HG03558 (cell line): ENCODE data around the gene VILL.
A peak's percentile ranks its signal among the peaks of the same experiment; 100 is the strongest.

Experiments used
- ATAC-seq: cut with Tn5 transposase; IDR thresholded peaks from one replicate; pipeline ENCODE4 v1.9.1; 2021; ENCODE audit warnings: moderate number of reproducible peaks; ENCODE audit not compliant: unreplicated experiment; ENCODE audit errors: extremely low read depth

VILL gene

DNA sequence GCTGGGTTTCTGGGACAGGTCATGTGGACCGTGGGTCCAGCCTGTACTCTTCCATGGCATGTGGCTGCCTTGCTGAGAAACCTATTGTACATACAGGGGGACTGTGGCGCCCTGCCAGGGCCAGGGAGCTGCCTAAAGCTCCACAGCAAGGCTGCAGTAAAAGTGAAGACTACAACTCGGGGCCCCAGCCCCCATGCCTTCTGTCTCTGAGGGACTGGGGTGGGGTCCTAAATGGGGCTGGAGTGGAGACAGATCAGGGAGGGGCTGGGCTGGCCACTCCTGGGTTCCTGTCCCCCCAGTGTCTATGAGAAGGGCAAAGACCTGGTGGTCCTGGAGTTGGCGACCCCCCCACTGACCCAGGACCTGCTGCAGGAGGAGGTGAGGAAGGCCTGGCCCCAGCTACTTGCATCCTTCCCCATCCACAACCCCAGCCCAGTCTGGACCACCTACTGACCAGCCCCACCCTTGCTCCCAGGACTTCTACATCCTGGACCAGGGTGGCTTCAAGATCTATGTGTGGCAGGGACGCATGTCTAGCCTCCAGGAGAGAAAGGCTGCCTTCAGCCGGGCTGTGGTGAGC lies 7.3 kb downstream of the VILL start:
- no peak for ATAC-seq

DNA sequence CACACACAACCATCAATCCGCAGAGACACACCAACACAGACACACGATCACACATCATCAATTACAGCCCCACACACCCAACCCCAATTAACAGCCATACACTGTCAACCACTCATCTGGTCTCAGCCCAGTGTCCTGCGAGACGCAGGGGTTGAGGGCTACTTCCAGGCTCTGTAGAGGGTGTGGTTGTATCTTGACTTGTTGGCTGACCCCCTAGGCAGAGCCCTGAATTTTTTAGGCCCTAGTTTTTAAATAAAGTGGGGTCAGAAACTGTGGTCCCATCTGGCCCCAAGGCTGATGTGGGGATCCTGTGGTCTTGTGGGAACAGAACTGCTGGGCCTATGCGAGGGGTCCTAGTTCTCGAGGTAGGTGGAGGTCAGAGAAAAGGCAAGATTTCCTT lies 9.2 kb downstream of the VILL start:
- no peak for ATAC-seq

DNA sequence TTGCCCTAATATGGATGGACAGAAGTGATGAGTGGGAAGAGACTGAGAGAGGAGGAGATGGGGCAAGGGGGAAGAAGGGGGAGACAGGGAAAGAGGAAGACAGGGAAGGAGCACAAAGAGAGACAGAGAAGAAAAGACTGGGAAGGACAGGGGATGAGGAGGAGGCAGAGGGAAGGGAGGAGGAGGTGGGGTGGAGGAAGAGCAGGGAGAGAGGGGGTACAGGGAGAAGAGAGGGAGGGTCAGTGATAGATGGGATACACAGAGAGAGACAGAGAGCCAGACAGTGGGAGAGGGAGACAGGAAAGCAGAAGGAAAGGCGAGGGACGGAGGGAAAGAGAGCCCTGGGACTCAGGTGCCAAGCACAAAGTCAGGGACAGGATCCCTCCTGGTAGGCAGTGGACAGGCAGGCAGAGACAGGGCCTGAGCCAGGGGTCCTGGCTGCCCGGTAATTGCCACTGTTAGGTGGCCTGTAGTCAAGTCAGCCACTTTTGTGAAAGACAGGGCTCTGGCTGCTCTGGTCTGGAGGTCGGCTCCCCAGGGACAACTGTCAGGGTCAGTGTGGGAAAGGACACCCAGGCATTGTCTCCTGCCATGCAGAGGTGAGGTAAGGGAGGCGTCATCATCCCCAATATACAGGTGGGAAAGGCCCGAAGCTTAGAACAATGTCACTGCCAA lies 9.8 kb downstream of the VILL start:
- ATAC-seq: no peak

DNA sequence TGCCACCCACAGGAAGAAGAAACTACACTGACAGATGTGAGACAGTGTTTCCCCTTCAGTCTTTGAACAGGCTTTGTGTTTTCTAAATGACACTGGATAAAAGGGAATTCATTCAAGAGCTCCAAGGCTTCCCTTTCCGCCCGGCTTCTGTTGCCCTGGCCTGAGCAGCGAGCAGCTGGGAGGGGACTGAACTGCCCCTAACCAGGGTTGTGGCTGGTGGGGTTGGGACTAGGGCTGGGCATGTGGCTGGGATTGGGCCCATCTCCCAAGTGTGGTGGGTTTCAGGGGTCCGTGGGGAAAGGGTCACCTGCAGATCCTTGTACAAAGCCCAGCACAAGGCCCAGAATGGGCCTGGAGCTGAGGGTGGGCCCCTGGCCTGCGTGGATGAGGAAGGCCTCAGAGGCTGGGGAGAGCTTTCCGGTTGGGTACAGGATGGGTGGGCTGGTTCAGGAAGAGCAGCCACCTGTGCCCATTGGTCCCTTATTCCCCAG lies 10.4 kb downstream of the VILL start:
- ATAC-seq: no peak

DNA sequence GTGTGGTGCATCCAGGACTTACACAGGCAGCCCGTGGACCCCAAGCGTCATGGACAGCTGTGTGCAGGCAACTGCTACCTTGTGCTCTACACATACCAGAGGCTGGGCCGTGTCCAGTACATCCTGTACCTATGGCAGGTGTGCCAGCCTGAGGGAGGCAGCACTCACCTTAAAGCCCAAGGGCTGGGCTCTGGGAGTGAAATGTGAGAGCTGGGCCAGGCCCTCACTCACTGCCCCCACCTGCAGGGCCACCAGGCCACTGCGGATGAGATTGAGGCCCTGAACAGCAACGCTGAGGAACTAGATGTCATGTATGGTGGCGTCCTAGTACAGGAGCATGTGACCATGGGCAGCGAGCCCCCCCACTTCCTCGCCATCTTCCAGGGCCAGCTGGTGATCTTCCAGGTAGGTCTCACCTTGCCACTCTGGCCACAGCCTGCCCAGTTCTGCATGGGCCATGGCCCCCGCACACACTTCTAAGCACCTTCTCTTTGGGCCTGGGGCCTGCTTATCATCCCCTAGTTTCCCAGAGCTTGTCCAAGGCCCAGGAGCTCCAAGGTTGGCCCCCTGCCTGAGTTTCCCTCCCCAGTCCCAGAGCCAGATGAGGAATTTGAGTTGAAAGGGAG lies 11.0 kb downstream of the VILL start:
- ATAC-seq: no peak

DNA sequence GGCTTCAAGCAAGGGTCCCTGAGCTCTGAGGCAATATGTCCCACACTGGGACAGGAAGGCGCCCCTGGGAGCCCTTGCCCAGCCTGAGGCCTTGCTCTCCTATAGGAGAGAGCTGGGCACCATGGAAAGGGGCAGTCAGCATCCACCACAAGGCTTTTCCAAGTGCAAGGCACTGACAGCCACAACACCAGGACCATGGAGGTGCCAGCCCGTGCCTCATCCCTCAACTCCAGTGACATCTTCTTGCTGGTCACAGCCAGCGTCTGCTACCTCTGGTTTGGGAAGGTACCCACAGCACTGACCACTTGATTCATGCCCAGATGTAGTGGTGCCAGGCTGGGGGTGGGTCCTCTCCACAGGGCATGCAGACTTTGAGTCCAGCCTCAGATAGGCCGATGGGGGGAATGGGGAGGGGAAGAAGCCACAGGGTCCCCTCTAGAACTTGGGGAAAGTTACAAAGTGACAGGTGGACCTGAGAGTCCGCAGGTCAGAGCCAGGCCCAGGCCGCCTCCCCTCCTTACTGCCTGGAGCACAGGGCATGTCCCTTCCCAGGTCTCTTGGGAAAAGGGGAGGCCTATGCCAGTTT lies 11.8 kb downstream of the VILL start:
- ATAC-seq: no peak

DNA sequence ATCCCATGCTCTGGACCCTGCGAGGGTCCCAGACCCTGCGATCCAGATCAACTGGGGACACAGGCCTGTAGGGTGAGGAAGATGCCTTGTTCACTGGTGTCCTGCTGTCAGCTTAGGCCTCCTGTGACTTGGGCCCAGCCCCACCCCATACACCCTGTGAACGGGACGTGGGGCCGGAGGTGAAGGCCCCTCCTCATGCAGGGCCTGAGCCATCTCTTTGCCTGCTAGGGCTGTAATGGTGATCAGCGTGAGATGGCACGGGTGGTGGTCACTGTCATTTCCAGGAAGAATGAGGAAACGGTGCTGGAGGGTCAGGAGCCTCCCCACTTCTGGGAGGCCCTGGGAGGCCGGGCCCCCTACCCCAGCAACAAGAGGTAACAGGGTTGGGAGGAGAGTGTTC lies 12.4 kb downstream of the VILL start:
- no peak for ATAC-seq

DNA sequence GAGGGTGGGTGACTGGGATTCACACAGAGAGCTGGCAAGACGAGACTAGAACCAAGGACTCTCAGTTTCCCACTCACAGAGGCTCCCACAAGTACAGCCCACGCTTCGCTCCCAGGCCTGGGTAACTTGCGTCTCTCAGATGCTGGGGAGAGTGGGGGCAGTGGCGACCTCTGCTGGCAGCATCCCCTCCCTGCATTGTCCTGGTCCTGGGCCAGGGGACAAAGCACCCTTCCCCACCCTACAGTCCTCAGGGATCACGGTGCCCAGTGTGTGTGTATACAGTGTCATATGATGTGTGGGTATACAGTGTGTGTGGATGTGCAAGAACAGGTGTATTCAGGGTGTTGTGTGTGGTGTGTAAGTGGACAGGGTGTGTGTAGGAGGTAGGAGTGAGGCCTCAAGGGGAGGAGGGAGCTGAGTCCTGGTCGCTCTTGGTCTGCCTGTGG lies 12.8 kb downstream of the VILL start:
- ATAC-seq: no peak

DNA sequence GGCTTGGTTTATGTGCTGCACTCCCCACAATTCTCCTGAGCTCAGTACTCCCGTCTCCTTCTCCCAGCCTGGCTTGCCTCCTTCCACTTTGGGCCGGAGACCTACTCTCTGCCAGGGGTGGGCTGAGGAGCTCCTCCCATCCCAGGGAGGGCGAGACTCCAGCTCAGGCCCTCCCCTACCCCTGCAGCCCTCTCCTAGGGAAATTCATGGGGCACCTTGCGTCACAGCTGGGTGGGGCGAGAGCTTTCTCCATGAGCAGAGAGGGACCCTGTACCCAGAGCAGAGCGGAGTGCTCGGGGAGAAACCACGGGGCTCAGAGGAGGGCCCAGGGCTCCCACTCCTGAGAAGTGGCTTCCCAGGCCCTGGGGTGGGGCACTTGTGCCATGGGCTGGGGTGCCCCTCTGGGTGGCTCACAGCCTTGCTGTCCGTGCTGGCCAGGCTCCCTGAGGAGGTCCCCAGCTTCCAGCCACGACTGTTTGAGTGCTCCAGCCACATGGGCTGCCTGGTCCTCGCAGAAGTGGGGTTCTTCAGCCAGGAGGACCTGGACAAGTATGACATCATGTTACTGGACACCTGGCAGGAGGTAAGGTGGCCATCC lies 13.3 kb downstream of the VILL start:
- no peak for ATAC-seq

DNA sequence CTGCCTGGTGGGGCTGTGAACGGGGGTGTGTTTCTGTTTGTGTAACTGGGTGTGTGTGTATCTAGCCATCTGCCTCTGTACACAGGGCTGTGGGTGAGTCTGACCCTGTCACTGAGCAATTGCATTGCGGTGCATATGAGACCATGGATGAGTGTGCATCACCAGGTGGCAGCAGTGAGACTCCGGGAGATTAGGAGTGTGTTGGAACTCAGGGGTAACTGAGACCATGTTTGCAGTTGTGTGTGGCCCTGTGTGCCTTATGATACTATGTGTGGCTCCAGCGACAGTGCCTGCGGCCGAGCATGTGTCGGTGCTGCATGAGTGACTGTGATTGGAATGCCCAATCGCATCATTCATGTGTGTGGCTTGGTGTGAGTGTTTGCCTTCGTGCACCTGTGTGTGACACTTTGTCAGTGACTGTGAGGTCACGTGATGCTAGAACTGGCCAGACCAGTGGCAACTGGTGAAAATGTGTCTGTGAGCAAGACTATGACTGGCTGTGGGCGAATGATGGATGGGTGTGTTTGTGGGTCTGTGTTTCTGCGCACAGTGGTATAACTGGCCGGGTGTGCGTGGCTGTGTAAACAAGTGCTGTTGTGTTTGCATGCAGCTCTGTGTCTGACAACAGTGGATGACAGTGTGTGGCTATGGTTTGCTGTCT lies 14.0 kb downstream of the VILL start:
- ATAC-seq: peak; percentile 36

DNA sequence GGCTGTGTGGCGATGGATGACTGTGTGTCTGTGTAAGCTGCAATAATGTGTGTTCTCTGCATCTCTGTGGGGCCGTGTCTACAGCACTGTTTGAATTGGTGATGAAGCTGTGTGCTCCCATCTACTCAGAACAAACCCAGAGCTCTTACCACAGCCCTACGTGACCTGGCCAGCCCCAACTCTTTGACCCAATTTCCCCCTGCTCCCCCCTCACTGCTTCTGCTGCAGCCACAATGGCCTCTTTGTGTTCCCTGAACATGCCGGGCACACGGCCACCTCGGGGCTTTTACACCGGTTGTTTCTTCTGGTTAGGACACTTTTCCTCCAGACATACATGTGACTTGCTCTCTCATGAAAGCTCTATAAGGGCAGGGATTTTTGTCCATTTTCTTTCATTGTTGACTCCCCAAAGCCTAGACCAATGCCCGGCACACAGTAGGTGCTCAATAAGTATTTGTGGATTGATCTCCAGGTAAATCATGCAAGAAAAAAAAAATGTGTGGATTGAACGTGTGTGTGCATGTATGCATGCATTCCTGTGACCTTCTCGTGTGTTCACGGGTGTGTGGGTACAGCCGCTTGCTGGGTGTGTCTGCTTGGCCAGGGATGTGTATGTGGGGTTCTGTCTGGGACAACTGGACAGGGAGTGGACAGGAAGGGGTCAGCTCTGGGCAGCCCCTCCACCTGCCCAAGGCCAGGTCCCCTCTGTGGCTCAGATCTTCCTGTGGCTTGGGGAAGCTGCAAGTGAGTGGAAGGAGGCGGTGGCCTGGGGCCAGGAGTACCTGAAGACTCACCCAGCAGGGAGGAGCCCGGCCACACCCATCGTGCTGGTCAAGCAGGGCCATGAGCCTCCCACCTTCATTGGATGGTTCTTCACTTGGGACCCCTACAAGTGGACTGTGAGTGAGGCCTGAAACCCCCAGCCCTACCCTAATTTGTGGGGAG lies 14.8 kb downstream of the VILL start:
- ATAC-seq: no peak

DNA sequence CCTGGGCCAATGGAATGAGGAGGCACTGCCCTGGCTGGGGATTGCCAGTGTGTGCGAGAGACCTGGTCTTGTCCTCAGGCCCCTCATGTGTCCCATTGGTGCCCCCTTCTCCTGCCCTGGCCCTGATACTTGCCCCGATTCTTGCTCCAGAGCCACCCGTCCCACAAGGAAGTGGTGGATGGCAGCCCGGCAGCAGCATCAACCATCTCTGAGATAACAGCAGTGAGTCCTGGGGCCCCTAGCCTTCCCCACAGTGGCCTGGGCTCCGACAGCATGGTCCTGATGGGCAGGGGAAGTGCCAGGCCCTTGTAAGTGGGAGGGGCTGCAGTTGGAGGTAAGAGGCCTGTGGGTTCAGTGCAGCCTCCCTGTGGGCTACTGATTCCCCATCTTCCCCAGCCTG lies 15.4 kb downstream of the VILL start:
- ATAC-seq: no peak

DNA sequence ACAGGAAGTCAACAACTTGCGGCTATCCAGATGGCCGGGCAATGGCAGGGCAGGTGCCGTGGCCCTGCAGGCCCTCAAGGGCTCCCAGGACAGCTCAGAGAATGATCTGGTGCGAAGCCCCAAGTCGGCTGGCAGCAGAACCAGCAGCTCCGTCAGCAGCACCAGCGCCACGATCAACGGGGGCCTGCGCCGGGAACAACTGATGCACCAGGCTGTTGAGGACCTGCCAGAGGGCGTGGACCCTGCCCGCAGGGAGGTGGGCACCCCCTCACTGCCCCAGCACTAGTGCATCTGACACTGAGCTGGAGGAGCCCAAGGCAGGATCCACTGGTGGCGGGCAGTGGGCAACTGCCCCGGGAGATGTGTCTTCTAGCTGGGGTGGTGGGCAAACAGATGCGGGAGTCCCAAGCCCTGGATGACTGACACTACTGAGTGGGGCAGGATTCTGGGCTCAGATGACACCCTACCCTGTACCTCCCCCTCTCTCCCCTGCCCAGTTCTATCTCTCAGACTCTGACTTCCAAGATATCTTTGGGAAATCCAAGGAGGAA lies 15.9 kb downstream of the VILL start:
- ATAC-seq: no peak

DNA sequence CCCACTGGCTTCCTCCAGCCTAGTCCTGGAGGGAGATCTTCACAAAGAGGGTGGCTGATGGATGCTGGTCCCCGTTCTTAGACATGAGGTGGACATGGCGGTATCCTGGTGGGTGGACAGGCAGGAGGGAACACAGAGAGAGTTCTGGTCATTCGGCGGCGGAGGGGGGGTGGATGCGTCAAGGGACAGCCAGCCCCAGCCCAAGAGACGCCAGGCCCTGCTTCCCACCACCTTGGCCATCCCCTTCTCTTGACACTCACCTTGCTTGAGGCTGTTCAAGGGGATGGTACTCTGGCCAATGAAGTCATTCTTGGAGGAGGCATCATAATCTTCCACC lies 17.1 kb downstream of the VILL start:
- no peak for ATAC-seq

DNA sequence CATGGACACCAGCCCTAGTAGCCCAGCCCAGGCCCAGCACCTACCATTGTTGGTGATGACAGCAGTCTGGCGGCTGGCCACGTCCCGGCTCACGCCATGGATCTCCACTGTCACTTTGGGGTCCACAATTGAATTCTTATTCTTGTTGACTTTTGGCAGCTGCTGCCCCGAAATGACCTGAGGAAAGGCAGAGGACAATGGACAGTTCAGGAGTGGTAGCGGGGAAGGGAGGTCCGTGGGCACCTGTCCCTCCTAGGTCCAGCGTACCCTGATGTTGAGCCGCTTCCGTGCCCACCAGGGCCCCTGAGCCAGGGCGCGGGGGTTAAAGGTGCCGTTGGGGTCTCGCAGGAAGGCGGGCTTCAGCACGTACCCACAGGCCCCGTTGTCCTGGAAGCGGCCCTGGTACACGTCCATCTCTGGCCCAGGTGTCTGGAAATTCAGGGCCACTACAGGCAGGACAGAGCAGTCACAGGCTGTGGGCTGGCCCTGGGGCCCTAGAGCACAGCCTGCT lies 17.7 kb downstream of the VILL start:
- ATAC-seq: no peak

DNA sequence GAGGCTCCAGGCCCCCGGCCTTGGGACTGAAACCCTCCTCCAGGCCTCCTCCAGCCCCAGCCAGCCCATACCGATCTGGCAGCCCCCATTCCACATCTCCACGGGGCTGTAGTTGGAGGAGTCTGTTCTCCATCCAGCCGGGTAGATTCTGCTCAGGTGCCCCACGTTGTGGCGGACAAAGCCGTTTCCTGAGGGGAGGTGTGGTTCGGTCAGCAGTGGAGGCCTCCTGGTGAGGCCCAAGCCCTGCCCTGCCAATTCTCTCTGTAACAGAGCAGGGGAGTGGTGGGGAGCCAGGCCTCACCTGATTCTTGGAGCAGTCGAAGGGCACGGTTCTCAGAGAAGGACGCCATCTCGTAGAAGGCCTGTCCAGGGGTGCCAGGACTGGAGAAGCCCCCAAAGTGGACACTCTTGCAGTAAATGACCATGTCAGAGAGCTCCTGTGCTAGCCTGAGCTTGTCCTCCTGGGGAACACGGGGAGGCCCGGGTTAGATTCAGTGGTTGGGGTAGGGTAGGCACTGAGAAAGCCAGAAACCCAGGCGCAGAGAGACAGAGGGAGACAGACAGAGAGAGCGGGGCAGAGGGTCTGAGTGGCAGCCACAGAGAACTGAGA lies 18.5 kb downstream of the VILL start:
- no peak for ATAC-seq

DNA sequence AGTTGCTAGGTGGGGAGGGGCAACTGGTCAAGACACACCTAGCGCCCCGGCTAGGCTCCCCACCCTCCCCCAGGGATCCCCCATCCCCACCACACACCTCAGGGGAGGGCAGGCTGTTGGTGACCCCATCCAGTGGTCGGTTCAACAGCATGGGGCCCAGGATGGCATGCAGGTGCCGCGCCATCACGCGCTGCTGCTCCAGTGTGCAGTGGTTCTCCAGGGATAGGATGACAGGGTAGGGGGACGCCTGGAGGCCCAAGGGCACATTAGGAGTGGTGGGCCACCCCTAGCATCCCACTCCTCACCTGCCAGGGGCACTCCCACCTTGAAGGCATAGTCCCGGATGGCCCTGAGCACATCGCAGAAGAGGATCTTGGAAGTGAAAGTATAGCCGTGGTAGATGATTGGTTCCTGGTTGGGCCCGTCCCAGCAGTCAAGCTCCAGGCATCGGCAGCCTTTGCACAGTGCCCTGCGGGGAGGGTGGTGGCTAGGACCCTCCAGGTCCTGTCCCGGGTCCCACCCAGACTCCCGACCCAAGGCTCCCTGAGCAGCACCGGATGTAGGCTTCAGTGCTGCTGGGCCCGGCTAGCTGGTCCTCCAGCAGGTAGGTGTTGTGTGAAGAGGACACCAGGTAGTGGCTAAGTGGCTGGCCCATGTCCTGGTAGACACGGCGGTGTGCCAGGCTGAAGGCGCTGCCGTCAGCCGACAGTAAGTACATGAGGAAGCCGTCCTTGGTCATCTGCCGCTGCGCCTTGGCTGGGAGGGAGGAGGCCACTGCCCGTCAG lies 19.4 kb downstream of the VILL start:
- no peak for ATAC-seq

DNA sequence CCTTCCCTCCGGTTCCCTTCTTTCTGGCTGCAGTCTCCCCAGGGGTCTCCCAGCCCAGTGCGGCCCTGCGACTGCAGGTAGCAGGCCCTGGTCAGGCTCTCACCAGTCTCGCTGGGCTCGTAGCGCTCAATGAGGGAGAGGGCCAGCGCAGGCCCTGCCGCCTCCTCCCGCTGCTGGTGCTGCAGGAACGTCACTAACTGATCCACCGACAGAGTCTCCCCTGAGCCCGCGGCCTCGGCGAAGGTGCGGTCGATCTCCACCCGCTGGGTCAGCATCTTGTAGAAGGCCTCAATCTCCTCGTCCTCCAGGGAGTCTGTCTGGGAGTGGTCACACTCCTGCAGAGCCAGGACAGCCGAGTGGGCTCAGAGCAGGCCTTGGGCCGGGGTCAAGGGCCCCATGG lies 20.5 kb downstream of the VILL start:
- no peak for ATAC-seq
